HL-60 (cell line): ENCODE results near the gene GAMT.
A peak's percentile ranks its signal among the peaks of the same experiment; 100 is the strongest.

Experiments
- CTCF ChIP-seq: IDR thresholded peaks from one replicate; pipeline ENCODE4 v1.5.1; 2011; ENCODE audit warnings: low read length, control low read depth, inconsistent platforms; ENCODE audit not compliant: insufficient read depth
- TF ChIP-seq, protein P1 (sequence below): IDR thresholded peaks from 2 replicates; pipeline ENCODE4 v1.6.1; 2012; ENCODE audit warnings: low read depth; ENCODE audit not compliant: insufficient replicate concordance

GRCh38 chr19:1446713-1447481 is 45.6 kb upstream of the GAMT start:
- no peak for TF ChIP-seq CTCF
- TF ChIP-seq, protein P1, sequence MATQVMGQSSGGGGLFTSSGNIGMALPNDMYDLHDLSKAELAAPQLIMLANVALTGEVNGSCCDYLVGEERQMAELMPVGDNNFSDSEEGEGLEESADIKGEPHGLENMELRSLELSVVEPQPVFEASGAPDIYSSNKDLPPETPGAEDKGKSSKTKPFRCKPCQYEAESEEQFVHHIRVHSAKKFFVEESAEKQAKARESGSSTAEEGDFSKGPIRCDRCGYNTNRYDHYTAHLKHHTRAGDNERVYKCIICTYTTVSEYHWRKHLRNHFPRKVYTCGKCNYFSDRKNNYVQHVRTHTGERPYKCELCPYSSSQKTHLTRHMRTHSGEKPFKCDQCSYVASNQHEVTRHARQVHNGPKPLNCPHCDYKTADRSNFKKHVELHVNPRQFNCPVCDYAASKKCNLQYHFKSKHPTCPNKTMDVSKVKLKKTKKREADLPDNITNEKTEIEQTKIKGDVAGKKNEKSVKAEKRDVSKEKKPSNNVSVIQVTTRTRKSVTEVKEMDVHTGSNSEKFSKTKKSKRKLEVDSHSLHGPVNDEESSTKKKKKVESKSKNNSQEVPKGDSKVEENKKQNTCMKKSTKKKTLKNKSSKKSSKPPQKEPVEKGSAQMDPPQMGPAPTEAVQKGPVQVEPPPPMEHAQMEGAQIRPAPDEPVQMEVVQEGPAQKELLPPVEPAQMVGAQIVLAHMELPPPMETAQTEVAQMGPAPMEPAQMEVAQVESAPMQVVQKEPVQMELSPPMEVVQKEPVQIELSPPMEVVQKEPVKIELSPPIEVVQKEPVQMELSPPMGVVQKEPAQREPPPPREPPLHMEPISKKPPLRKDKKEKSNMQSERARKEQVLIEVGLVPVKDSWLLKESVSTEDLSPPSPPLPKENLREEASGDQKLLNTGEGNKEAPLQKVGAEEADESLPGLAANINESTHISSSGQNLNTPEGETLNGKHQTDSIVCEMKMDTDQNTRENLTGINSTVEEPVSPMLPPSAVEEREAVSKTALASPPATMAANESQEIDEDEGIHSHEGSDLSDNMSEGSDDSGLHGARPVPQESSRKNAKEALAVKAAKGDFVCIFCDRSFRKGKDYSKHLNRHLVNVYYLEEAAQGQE: peak; percentile 99
